ENCODE measurements around the gene NID1. TPM values are rescaled to one million over a fixed set of nuclear protein-coding genes. Genes with fewer than 3 reads are reported as not detected.

The NID1 gene
- total RNA-seq, 2 experiments from 2014 or later: not detected

DNA sequence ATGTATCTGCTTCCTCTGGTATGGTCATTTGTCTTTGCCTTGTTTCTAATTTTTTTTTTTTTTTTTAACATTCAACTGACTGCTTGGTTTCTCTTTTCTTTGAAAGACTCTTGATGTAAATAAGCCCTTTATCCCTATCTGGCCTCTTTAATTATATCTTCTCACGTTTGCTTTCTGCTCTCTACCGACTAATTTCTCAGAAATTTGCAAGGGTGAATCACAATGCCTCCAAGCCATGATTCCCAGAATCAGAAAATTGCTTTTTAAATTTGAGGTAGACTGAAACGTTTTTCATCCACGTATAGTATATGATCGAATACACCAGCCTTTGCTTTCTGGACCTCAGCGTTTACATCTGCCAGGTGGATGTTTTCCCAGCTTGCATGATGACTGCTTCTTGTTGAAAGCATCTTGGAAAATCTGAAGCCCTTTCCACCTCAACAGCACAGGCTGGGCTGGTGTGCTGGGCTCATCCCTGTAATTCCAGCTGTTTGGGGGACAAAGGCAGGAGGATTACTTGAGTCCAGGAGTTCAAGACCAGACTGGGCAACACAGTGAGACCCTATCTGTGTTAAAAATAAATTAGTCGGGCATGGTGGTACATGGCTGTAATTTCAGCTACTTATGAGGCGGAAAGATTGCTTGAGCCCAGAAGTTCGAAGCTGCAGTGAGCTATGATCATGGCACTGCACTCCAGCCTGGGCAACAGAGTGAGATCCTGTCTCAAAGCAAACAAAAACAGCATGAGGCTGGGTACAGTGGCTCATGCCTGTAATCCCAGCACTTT lies 42.4 kb upstream of the NID1 start:
- BruUV-seq (replicated peaks): no TSS peak
- TF ChIP-seq EZH2phosphoT487 (IDR thresholded peaks at IDR 0.05; ENCODE audit: borderline replicate concordance, low read depth, low read length): no peak
- TF ChIP-seq, protein P1, sequence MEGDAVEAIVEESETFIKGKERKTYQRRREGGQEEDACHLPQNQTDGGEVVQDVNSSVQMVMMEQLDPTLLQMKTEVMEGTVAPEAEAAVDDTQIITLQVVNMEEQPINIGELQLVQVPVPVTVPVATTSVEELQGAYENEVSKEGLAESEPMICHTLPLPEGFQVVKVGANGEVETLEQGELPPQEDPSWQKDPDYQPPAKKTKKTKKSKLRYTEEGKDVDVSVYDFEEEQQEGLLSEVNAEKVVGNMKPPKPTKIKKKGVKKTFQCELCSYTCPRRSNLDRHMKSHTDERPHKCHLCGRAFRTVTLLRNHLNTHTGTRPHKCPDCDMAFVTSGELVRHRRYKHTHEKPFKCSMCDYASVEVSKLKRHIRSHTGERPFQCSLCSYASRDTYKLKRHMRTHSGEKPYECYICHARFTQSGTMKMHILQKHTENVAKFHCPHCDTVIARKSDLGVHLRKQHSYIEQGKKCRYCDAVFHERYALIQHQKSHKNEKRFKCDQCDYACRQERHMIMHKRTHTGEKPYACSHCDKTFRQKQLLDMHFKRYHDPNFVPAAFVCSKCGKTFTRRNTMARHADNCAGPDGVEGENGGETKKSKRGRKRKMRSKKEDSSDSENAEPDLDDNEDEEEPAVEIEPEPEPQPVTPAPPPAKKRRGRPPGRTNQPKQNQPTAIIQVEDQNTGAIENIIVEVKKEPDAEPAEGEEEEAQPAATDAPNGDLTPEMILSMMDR (conservative IDR thresholded peaks at IDR 0.05; ENCODE audit: low read length): no peak
- no peak overlapping the region for H3K27ac ChIP-seq (ENCODE audit: low read depth, low read length, poor library complexity, severe bottlenecking)
- H3K4me3 ChIP-seq (ENCODE audit: low read depth, low read length, poor library complexity, severe bottlenecking): no peak overlapping the region
- intact Hi-C loops (cut with micrococcal nuclease; ENCODE audit: unreplicated experiment): loop anchor here (10.0 kb wide), 3 partner anchors 237 to 1457 kb away; no protein-coding TSS in a partner anchor
- ChIA-PET POLR2A (interaction anchor here (0.7 to 1.2 kb wide), 3 partner anchors 9 to 451 kb away, joined by 3 to 5 read pairs (median 3); no protein-coding TSS in a partner anchor), CTCF (ENCODE audit: unreplicated experiment) (no interaction called here)
- DNase-seq (ENCODE audit: low spot score): no peak
- H4K20me1 ChIP-seq (ENCODE audit: insufficient read depth, low read length): no peaks in the 10 kb centered on the region
- no peaks in the 10 kb centered on the region for H3K4me1 ChIP-seq (ENCODE audit: insufficient read depth, low read length, poor library complexity, severe bottlenecking)
- H3K79me2 ChIP-seq (ENCODE audit: insufficient read depth, low read depth, low read length): no peaks in the 10 kb centered on the region
- no peaks in the 10 kb centered on the region for H3K36me3 ChIP-seq (ENCODE audit: insufficient read depth, low read length)
- H3K4me2 ChIP-seq (ENCODE audit: low read length): no peak overlapping the region
- H3K9me3 ChIP-seq (ENCODE audit: low read length): no peaks in the 10 kb centered on the region
- H3K9me2 ChIP-seq (ENCODE audit: insufficient read depth, low read length): no peaks in the 10 kb centered on the region
- H2AFZ ChIP-seq (ENCODE audit: low read length): no peak overlapping the region

DNA sequence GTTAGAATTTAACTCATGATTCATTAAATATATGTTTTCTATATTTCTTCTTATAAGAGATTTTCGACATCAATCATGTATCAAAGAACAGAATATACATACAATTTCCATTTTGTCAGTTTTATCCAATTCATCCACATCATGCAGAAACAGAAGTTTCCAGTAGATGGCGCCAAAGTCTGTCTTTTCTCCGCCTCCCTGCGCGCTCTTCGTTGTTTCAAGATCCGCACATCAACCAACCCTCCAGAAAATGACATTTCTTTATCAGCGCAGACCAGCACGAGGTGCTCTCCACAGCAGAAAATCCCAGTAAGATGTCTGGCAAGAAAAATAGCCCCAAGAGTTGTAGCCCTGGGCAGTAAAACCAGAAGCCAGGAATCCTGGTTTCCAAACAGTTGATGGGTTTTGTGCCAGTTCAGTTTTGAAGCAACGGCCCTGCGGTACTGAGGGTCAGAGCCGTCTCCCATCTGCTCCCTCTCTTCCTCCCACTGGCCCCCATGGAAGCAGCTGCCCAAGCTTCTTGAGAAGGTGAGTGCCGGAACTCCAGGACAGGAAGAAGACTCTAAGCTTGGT lies 38.8 kb upstream of the NID1 start:
- Histone ChIP-seq H3K4me1 (ENCODE audit: insufficient read depth, low read length, poor library complexity, severe bottlenecking) (no peaks in the 10 kb centered on the region), H2AFZ (ENCODE audit: low read length) (no peak overlapping the region), H3K27ac (ENCODE audit: low read depth, low read length, poor library complexity, severe bottlenecking) (no peak overlapping the region), H3K79me2 (ENCODE audit: insufficient read depth, low read depth, low read length) (no peaks in the 10 kb centered on the region), H3K4me2 (ENCODE audit: low read length) (no peak overlapping the region), H4K20me1 (ENCODE audit: insufficient read depth, low read length) (no peaks in the 10 kb centered on the region), H3K9me3 (ENCODE audit: low read length) (no peaks in the 10 kb centered on the region), H3K9me2 (ENCODE audit: insufficient read depth, low read length) (no peaks in the 10 kb centered on the region), H3K4me3 (ENCODE audit: low read depth, low read length, poor library complexity, severe bottlenecking) (no peak overlapping the region), H3K36me3 (ENCODE audit: insufficient read depth, low read length) (no peaks in the 10 kb centered on the region)
- CTCF ChIA-PET (ENCODE audit: unreplicated experiment): interaction anchor here (0.7 kb wide), 1 partner anchor 426 kb away, joined by 3 read pairs; no protein-coding TSS in a partner anchor
- DNase-seq (ENCODE audit: low spot score): peak; percentile 46
- intact Hi-C loops (cut with micrococcal nuclease; ENCODE audit: unreplicated experiment): loop anchor here (5.0 to 10.0 kb wide), 5 partner anchors 241 to 1461 kb away; no protein-coding TSS in a partner anchor
- POLR2A ChIA-PET: no interaction called here
- no peak for TF ChIP-seq EZH2phosphoT487 (IDR thresholded peaks at IDR 0.05; ENCODE audit: borderline replicate concordance, low read depth, low read length)
- TF ChIP-seq, protein P1 (conservative IDR thresholded peaks at IDR 0.05; ENCODE audit: low read length): peak; percentile 97
- BruUV-seq (replicated peaks): no TSS peak

Data from OCI-LY7 (cell line).